Right ventricle myocardium superior (tissue), 1 donor: ENCODE measurements around the gene MRPL48. TPM values are rescaled to one million over a fixed set of nuclear protein-coding genes. Genes with fewer than 3 reads are reported as not detected.
A peak's percentile ranks its signal among the peaks of the same experiment; 100 is the strongest.
"Not testable (repeated sequence)": the region's sequence is repeated elsewhere in the genome, so short reads cannot be mapped to it uniquely, and the experiment has no call there.

Source experiments
- ATAC-seq: fragments of 200-7000 bp; cut with Tn5 transposase; one replicate; pipeline ENCODE4 v1.9.1; 2020; ENCODE audit warnings: mild to moderate bottlenecking; ENCODE audit not compliant: poor library complexity
- DNase-seq: peaks from one replicate; pipeline ENCODE4 v3.0.0-alpha.2; 2020
- intact Hi-C: fragments of 100-400 bp; cut with DNase I; formaldehyde crosslinking; loops from one replicate; pipeline ENCODE4 v1.11.2; 2022
- long read RNA-seq: library from polyadenylated mRNA; unstranded; transcript quantifications from one replicate; pipeline ENCODE4 v2.0.0, GENCODE V29; 2021
- total RNA-seq: library from RNA; stranded (reverse); fragmentation: NEBNext Ultra II Directional; extraction: Animal tissue kit (Norgen Biotek cat#: 25700); gene quantifications from one replicate; pipeline ENCODE4 v1.2.1, GENCODE V29; 2021
- donor health status: DM: no; HTN: yes; CAD: no; lungs with severe emphysema.

Gene MRPL48
- total RNA-seq, result 45.4 TPM
- long read RNA-seq, transcript MRPL48-201 (8 exons, 1,536 nt), result major isoform, 20 of 23 reads
- long read RNA-seq, partial matches to known transcripts, result 0 of 23 reads
- long read RNA-seq, other reads (novel, unspliced or antisense), result 2 of 23 reads

DNA sequence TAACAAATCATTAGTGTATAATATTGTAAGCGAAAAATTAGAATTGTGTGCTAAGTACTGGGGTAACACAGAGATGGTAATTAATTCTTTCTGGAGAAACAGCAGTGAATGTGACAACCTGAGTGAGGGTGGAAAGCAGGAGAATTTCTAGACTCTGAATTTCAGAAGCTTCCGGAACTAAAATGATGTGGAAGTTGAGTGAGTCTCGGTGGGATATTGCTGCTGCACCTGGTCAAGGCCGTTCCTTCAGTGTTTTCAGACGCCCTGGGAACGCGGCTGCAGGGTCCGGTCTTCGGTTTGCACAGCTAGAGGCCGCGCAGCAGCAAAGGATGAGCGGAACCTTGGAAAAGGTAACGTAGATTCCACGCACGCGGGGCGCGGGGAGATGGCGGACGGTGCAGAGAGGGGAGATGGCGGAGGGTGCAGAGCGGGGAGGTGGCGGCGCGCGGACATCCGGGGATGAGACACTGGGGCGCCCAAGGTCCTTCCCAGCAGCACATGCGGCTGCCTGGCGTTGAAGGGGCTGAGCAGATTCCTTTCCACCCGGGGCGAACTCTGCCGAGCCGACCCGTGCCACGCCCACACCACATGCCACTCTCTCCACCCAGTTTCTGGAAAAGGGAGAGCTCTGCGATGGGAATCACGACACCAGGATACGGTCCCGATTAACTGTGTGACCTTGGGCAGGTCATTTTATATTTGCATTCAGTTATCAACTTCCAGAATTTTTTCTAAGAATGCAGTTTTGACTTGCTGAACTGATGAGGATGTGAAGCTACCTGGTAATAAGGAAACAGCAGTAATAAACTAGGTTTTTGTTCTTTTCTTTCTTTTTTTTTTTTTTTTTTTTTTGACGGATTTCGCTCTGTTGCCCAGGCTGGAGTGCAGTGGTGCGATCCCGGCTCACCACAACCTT is at the start of gene MRPL48:
Gene MRPL48, plus strand, starts transcription at position 232 of the 916 bp plus-strand sequence. Its CDS starts 98 bp downstream, at position 330.
- intact Hi-C loops, result no loop called here
- ATAC-seq, result peak; percentile 99
- DNase-seq, result peak; percentile 95

DNA sequence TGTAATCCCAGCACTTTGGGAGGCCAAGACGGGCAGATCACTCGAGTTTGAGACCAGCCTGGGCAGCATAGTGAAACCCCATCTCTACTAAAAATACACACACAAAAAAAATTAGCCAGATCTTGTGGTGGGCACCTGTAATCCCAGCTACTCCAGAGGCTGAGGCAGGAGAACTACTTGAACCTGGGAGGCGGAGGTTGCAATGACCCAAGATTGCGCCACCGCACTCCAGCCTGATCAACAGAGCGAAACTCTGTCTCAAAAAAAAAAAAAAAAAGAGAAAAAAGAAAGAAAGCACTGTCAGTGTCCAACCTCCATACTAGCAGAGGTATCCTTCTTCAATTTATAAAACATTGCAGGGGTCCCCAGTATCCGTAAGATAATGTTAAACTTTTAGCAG is 44.6 kb upstream of the MRPL48 start:
- intact Hi-C loops, result no loop called here
- ATAC-seq (no peak), DNase-seq (no peak)

DNA sequence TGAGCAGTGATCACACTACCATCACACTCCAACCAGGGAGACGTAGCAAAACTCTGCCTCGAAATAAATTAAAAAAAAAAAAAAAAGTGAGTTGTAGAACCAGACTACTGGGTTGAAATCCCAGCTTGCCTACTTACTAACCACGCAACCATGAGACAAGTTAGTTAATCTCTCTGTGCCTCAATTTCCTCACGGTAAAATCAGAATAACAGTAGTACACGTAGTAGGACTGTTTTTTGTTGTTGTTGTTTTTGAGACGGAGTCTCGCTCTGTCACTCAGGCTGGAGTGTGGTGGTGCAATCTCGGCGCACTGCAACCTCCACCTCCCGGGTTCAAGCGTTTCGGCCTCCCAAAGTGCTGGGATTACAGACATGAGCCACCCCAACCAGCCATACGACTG is 41.0 kb upstream of the MRPL48 start:
- no peak for DNase-seq
- intact Hi-C loops, result no loop called here
- ATAC-seq, result no peak

DNA sequence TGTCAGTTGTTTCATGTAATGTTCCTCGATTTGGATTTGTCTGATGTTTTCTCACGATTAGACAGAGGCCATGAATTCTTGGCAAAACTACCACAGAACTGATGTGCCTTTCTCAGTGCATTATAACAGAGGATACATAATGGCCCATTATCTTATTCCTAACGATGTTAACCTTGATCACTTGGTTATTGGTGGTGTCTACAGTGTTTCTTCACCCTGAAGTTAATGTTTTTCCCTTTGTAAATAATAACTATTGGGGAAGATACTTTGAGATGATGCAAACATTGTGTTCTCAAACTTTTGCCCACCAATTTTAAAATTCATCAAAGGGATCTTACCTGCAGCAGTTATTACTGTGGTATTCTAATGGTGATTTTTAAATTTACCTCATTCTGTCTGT is 39.9 kb upstream of the MRPL48 start:
- intact Hi-C loops, result no loop called here
- ATAC-seq, result no peak

DNA sequence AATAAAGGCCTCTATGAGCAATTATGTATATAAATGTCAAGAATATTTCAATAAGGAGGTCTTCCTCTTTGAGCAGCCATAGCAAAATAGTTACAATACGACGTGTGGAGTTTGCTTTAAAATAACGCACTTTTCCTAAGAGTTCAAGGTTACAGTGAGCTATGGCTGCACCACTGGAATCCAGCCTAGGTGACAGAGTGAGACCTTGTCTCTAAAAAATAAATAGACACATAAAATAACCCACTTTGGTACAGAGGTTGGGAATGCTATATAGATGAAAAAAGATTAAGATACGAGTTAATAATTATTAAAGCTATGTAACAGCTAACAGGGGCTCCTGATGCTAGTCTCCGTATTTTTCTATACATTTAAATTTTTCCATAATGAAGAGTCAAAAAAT is 39.4 kb upstream of the MRPL48 start:
- intact Hi-C loops, result no loop called here
- ATAC-seq (no peak), DNase-seq (no peak)

More for the DNA sequence above, 39.9 kb upstream of the MRPL48 start:
- DNase-seq, result no peak

DNA sequence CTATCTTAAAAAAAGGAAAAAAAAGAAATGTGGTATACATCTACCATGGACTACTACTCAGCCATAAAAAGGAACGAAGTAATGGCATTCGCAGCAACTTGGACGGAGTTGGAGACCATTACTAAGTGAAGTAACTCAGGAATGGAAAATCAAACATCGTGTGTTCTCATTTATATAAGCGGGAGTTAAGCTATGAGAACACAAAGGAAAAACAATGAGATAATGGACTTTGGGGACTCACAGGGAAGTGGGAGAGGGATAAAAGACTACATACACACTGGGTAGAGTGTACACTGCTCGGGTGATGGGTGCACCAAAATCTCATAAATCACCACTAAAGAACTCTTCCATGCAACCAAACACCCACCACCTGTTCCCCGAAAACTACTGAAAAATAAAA is 38.6 kb upstream of the MRPL48 start:
- intact Hi-C loops, result no loop called here
- ATAC-seq (no peak), DNase-seq (no peak)

DNA sequence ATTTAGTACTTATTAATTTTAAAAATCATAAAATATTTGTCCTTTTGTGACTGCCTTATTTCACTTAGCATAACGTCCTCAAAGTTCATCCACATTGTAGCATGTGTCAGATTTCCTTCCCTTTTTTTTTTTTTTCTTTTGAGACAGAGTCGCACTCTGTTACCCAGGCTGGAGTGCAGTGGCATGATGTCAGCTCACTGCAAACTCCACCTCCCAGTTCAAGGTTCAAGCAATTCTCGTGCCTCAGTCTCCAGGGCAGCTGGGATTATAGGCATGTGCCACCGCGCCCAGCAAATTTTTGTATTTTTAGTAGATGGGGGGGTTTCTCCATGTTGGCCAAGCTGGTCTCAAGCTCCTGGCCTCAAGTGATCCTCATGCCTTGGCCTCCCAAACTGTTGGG is 37.4 kb upstream of the MRPL48 start:
- intact Hi-C loops, result no loop called here
- ATAC-seq (no peak), DNase-seq (no peak)

DNA sequence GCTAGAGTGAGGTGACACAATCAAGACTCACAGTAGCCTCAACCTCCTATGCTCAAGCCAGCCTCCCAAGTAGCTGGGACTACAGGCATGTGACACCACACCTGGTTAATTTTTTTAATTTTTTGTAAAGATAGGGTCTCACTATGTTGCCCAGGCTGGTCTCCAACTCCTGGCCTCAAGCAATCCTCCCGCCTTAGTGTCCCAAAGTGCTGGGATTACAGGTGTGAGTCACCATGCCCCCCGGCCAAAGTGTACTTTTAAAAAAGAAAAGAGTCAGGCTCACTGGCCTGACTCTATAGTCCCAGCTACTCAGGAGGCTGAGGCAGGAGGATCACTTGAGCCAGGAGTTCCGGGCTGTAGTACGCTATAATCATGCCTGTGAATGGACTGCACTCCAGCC is 36.8 kb upstream of the MRPL48 start:
- ATAC-seq, DNase-seq, intact Hi-C loops: not testable (repeated sequence)

DNA sequence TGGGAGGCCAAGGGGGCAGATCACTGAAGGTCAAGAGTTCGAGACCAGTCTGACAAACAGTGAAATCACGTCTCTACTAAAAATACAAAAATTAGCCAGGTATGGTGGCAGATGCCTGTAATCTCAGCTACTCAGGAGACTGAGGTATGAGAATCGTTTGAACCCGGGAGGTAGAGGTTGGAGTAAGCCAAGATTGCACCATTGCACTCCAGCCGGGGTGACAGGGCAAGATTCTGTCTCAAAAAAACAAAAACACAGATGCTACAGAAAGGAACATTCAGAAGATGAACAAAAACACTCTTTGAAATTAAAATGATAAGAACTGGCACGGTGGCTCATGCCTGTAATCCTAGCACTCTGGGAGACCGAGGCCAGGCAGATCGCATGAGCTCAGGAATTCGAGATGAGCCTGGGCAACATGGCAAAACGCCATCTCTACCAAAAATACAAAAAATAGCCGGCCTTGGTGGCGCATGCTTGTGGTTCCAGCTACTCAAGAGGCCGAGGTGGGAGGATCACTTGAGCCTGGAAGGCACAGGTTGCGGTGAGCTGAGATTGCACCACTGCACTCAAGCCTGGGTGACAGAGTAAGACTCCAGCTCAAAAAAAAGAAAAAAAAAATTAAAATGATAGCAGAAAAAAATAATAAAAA is 35.3 kb upstream of the MRPL48 start:
- DNase-seq, result no peak
- no peak for ATAC-seq
- intact Hi-C loops, result no loop called here

DNA sequence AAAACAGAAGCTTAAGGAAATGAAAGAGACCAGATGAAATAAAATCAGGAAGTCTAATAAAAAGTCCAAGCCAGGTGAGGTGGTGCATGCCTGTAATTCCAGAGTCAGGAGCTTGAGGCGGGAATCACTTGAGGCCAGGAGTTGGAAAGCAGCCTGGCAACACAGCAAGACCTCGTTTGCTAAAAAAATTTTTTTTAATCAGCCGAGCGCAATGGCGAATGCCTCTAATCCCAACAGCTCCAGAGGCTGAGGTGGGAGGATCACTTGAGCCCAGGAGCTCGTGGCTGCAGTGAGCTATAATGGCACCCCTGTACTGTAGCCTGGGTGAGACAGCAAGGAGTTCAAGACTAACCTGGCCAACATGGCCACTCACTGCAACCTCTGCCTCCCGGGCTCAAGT is 34.8 kb upstream of the MRPL48 start:
- ATAC-seq, result no peak
- intact Hi-C loops, result no loop called here
- DNase-seq, result no peak

DNA sequence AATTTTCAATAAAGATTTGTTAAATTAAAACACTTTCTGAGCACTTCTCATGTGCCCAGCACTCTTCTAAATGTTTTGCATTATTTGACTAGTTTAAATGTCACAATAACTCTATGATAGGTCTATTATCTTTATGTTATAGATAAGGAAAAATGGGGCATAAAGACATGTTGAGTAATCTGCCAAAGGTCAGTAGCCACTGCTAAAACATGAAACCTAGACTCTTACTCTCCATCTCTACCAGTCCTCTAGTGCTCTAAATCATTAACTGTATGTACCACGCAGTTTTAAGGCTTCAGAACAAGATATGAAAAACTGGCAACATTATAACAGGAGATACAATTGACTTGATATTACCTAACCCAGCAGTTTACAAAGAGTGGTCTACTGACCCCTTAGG is 33.7 kb upstream of the MRPL48 start:
- DNase-seq (no peak), ATAC-seq (no peak)
- intact Hi-C loops, result no loop called here

DNA sequence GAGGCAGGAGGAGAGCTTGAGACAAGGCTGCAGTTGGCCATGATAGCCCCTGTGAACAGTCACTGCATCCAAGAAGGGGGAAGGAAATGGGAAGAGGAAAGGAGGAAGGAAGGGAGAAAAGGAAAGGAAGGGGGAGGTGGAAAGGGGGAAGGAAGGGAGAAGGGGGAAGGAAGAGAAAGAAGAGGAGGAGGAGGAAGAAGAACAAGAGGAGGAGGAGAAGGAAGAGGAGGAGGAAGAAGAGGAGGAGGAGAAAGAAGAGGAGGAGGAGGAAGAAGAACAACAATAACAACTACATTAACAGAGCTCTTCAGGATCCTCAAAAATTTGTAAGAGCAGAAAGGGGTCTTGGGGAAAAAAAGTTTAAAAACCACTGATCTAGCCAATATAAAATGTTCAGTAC is 32.0 kb upstream of the MRPL48 start:
- intact Hi-C loops, result no loop called here
- DNase-seq (no peak), ATAC-seq (no peak)

DNA sequence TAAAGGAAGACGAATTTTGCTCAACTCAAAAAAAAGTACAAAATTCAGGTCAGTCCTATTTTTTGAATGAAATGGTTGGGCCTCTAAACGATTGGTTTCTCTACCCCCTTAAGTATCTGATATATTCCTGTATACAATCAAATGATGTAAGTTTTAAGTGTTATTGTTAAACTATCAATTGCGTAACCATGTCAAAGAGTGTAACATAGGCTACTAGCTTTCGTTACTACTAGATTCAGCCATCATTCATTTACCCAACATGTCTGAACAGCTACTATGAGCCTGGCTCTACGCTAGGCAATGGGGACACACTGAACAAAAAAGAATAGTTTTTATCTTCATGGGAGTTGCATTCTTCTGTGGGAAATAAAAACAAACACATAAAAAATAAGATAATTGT is 30.1 kb upstream of the MRPL48 start:
- intact Hi-C loops, result no loop called here
- DNase-seq, result no peak
- ATAC-seq, result no peak

DNA sequence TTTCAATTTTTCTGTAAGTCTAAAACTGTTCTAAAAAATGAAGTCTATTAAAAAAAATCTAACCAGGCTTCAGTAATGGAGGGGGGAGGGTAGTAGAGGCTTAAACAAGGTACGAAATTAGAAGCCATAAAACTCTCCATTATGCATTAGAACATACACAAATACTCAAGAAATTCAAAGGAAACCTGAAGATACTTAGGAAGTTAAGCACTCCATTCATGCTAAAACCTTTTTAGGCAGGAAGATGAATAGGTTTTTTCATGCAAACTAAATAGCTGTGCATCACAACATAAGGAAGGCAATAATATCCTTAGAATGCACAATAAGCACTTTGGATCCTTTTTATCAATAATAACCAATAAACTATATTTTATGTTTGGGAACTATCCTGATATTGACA is 29.2 kb upstream of the MRPL48 start:
- DNase-seq (no peak), ATAC-seq (no peak)
- intact Hi-C loops, result no loop called here

DNA sequence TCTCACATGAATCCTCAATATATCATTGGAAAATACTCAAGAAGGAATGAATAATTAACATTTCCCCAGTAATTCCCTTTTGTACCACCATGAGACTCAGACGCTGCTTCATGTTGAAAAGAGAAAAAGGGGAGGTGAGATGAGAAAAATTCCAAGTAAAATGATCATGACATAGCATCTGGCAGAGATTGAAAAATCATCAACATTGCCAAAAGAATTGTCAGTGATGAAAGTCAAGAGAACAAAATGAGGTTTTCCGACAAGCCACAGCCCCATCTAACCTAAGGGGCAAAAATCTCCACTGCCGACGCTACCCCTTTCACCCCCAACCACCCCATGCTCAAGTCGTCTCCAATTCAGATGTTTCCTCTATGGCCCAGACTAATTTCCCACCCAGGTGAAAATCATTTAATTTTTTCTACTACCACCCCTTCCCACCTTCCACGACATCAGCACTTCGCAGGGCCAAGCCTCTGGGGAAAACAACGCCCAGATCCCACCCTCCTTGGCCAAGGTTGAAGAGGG is 28.0 kb upstream of the MRPL48 start:
- peak; percentile 4 for ATAC-seq
- intact Hi-C loops, result loop anchor here (2.0 kb wide), 1 partner anchor 19 kb away; no protein-coding TSS in a partner anchor
- DNase-seq, result no peak

DNA sequence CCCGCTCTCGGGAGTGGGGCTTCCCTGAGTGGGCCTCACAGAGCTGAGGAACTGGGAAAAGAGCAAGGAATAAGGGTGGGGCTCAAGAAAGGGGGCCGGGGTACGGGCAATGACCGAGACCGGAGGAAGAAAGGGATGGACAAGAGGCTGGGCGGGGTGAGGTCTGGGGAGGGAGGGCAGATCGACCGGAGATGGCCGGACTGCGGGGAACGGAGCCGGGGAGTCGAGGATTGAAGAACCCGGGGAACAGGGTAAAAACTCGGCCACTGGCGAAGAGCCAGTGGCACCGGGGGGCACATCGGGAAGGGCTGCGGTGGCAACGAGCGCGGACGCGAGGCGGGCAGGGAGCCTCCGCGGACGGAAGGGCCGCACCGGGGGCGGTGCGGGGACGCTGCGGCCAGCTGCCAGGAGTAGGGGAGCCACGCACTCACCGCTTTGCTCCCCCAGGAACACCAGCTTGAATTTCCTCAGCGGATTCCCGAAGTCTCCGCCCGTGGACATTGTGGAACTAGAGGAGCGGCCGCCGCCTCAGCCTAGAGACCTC is 27.5 kb upstream of the MRPL48 start:
- ATAC-seq, result peak; percentile 28
- DNase-seq, result peak; percentile 74
- intact Hi-C loops, result loop anchor here (2.0 kb wide), 1 partner anchor 19 kb away; no protein-coding TSS in a partner anchor

DNA sequence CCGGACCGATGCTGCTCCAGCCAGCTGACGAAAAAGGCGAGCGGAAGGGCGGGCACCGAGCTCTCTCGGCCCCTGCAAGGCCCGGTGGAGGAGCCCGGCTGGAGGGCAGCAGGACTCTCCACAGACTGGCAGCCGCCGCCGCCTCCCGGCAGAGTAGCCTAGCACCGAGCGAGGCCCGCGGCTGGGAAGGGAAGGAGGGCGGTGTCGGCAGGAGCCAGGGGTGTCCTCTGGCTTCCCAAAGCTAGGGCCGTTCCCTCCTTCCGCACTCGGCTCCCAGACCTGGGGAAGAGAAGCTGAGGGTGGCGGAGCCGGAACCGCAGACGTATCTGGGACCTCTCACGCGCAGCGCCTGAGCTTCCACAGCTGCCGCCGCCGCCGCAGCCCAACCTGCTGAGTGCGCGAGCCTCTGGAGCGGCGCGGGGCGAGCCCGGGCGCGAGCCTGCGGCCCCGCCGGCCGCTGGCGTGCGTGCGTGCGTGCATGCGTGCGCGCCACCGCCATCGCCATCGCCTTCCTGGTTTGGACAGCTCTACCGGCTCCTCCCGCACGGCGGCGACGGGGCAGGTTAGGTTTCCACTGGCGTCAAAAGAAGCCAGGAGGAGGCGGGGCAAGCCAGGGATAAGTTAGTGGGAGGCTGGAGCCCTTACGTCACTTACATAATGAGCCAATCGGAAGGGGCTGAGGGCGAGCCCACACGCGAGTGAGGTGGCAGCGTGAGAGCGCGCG is 26.8 kb upstream of the MRPL48 start, which contains the start of gene RAB6A:
Gene RAB6A, minus strand, starts transcription at position 396 of the 724 bp plus-strand sequence. CDS start 439 bp downstream, outside the sequence.
- peak; percentile 96 for ATAC-seq
- peak; percentile 100 for DNase-seq
- intact Hi-C loops, result loop anchor here (2.0 kb wide), 1 partner anchor 18 kb away; no protein-coding TSS in a partner anchor

DNA sequence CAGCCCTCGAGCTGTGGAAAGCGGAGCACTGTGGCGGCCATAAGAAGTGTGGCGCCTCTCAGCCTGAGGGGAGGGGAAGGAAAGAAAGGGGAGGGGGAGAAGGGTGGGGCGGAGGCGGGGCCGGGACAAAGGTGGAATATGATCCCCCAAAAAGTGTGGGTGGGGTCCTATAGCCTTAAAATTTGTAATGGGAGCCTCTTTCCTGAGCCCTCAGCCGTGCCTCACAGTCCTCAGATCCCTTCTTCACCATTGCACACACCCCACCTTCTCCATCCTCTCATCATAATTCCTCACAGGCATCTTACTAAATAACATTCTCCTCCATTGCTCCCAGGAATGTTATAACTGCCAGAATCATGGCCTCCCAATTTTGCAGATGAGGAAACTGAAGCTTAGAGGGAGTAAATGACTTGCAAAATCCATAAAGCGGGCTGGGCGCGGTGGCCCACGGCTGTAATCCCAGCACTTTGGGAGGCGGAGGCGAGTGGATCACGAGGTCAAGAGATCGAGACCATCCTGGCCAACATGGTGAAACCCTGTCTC is 26.2 kb upstream of the MRPL48 start:
- peak; percentile 13 for ATAC-seq
- intact Hi-C loops, result loop anchor here (2.0 kb wide), 1 partner anchor 17 kb away; no protein-coding TSS in a partner anchor
- no peak for DNase-seq
